HEK293 (cell line): ENCODE data around the gene RBBP8NL.

Source experiments
- ATF2 ChIP-seq: fragments of 450-650 bp; formaldehyde crosslinking; IDR thresholded peaks from 2 replicates; pipeline ENCODE4 v1.5.1; 2016; ENCODE audit warnings: missing biosample characterization, missing genetic modification characterization, low read depth
- CTCF ChIP-seq: fragments of 450-650 bp; formaldehyde crosslinking; IDR thresholded peaks from 2 replicates; pipeline ENCODE4 v1.5.1; 2016; ENCODE audit warnings: missing biosample characterization, missing genetic modification characterization
- KLF1 ChIP-seq: fragments of 450-650 bp; formaldehyde crosslinking; IDR thresholded peaks from 2 replicates; pipeline ENCODE4 v1.5.1; 2016; ENCODE audit warnings: missing biosample characterization, missing genetic modification characterization
- TSHZ1 ChIP-seq: fragments of 450-650 bp; formaldehyde crosslinking; IDR thresholded peaks from 2 replicates; pipeline ENCODE4 v1.5.1; 2016; ENCODE audit warnings: missing biosample characterization, missing genetic modification characterization, borderline replicate concordance
- YY1 ChIP-seq: fragments of 450-650 bp; formaldehyde crosslinking; IDR thresholded peaks from 2 replicates; pipeline ENCODE4 v1.5.1; 2018; ENCODE audit warnings: missing biosample characterization, missing genetic modification characterization
- ZBTB6 ChIP-seq: fragments of 450-650 bp; formaldehyde crosslinking; IDR thresholded peaks from 2 replicates; pipeline ENCODE4 v1.5.1; 2017; ENCODE audit warnings: missing biosample characterization, missing genetic modification characterization
- ZBTB8A ChIP-seq: fragments of 450-650 bp; formaldehyde crosslinking; IDR thresholded peaks from 2 replicates; pipeline ENCODE4 v1.5.1; 2016; ENCODE audit warnings: missing biosample characterization, missing genetic modification characterization
- ZNF138 ChIP-seq: fragments of 450-650 bp; formaldehyde crosslinking; IDR thresholded peaks from 2 replicates; pipeline ENCODE4 v1.5.1; 2016; ENCODE audit warnings: missing biosample characterization, missing genetic modification characterization, borderline replicate concordance
- ZNF211 ChIP-seq: fragments of 450-650 bp; formaldehyde crosslinking; IDR thresholded peaks from 2 replicates; pipeline ENCODE4 v1.5.1; 2016; ENCODE audit warnings: low read depth, missing biosample characterization, missing genetic modification characterization
- ZNF426 ChIP-seq: fragments of 450-650 bp; formaldehyde crosslinking; IDR thresholded peaks from 2 replicates; pipeline ENCODE4 v1.5.1; 2017; ENCODE audit warnings: missing biosample characterization, missing genetic modification characterization, mild to moderate bottlenecking, inconsistent platforms, moderate library complexity
- ZNF530 ChIP-seq: fragments of 450-650 bp; formaldehyde crosslinking; IDR thresholded peaks from 2 replicates; pipeline ENCODE4 v1.5.1; 2016; ENCODE audit warnings: low read depth, missing biosample characterization, missing genetic modification characterization
- ZNF639 ChIP-seq: fragments of 450-650 bp; formaldehyde crosslinking; IDR thresholded peaks from 2 replicates; pipeline ENCODE4 v1.5.1; 2016; ENCODE audit warnings: missing biosample characterization, missing genetic modification characterization
- ZNF704 ChIP-seq: fragments of 450-650 bp; formaldehyde crosslinking; IDR thresholded peaks from 2 replicates; pipeline ENCODE4 v1.5.1; 2016; ENCODE audit warnings: missing biosample characterization, missing genetic modification characterization
- ZNF768 ChIP-seq: fragments of 450-650 bp; formaldehyde crosslinking; IDR thresholded peaks from 2 replicates; pipeline ENCODE4 v1.5.1; 2018; ENCODE audit warnings: missing biosample characterization, mild to moderate bottlenecking, missing genetic modification characterization

GRCh38 chr20:62429455-62430310 is 2.3 kb upstream of the RBBP8NL start:
- TF ChIP-seq CTCF (tag by site-specific recombination): no peak
- TF ChIP-seq ZNF639: no peak
- no peak for TF ChIP-seq YY1 (tag by site-specific recombination)
- no peak for TF ChIP-seq KLF1 (tag by site-specific recombination)
- TF ChIP-seq TSHZ1 (tag by site-specific recombination): no peak
- no peak for TF ChIP-seq ZNF704 (tag by site-specific recombination)
- TF ChIP-seq ZNF211 (tag by site-specific recombination): no peak
- TF ChIP-seq ZBTB6: no peak
- no peak for TF ChIP-seq ZNF426
- no peak for TF ChIP-seq ATF2 (tag by site-specific recombination)
- no peak for TF ChIP-seq ZNF530 (tag by site-specific recombination)
- peak; percentile 17; the same call in 1 of the 2 replicates for TF ChIP-seq ZBTB8A (tag by site-specific recombination)
- no peak for TF ChIP-seq ZNF138 (tag by site-specific recombination)
- no peak for TF ChIP-seq ZNF768 (tag by site-specific recombination)
